Gastrocnemius medialis (tissue), 4 donors: Measurements from ENCODE around the gene ANXA1.

Experiments
- POLR2A ChIP-seq, 2 donors: fragments of 450-650 bp; IDR thresholded peaks; one replicate each; pipeline ENCODE4 v1.6.1; 2017; ENCODE audit warnings: antibody characterized with exemption in 2 of 2, mild to moderate bottlenecking in 2 of 2, moderate library complexity in 2 of 2
- TF ChIP-seq, protein P1 (sequence below), 5 experiments: fragments of 450-650 bp in 3 of 5; fragments of 200-600 bp in 2 of 5; sonication (generic) in 2 of 5; IDR thresholded peaks in 4 of 5; conservative IDR thresholded peaks in 1 of 5; 1 replicate in 4 of 5; 2 replicates in 1 of 5; pipeline ENCODE4 v1.5.1; 2016 to 2019; ENCODE audit warnings: antibody characterized with exemption in 5 of 5, mild to moderate bottlenecking in 3 of 5, moderate library complexity in 3 of 5

DNA sequence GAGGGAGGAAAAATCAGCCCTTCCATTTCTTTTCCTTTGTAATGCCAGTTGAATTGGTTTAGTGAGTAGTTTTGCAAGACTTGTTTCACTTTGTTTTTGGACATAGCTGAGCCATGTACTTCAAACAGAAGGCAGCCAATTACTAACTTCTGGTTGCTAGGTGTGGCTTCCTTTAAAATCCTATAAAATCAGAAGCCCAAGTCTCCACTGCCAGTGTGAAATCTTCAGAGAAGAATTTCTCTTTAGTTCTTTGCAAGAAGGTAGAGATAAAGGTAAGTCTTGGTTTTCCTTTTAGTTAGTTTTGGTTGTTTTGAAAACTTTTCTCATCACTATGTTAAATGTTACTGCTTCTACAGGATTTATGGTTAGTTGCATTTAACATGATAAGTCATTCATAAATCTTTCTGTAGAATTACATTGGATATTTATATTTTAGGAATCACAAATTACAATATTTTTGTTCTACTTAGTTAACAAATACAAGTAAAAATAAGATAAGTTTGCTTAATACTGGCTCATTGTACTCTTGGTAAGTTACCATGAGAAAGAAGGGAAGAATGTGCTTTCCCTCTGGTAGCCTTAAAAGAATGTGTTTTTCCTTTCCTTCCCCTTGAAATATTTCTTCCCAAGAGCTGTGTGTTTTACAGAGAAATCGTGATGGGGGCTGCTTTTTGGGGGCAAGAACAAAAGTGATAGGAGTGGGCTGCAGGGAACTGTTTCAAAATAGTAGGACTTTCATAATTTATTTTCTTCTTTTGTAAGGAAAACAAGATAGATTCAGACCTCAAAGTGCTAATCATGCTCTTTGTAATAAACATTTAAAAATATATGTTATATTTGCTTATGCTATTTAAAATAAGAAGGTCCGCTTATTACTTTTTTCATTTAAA is at the start of gene ANXA1:
- peak; percentile 46 to 70 for TF ChIP-seq POLR2A (IDR thresholded peaks at IDR 0.05)
- TF ChIP-seq, protein P1, sequence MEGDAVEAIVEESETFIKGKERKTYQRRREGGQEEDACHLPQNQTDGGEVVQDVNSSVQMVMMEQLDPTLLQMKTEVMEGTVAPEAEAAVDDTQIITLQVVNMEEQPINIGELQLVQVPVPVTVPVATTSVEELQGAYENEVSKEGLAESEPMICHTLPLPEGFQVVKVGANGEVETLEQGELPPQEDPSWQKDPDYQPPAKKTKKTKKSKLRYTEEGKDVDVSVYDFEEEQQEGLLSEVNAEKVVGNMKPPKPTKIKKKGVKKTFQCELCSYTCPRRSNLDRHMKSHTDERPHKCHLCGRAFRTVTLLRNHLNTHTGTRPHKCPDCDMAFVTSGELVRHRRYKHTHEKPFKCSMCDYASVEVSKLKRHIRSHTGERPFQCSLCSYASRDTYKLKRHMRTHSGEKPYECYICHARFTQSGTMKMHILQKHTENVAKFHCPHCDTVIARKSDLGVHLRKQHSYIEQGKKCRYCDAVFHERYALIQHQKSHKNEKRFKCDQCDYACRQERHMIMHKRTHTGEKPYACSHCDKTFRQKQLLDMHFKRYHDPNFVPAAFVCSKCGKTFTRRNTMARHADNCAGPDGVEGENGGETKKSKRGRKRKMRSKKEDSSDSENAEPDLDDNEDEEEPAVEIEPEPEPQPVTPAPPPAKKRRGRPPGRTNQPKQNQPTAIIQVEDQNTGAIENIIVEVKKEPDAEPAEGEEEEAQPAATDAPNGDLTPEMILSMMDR (IDR thresholded peaks at IDR 0.05 in 4 of 5, conservative IDR thresholded peaks at IDR 0.05 in 1 of 5): no peak
